Activated gamma-delta T cell (primary cell): ENCODE measurements around the gene SMARCAD1.
"Not testable (repeated sequence)": the region's sequence is repeated elsewhere in the genome, so short reads cannot be mapped to it uniquely, and the experiment has no call there.

Experiments used
- DNase-seq: peaks from one replicate; lab custom pipeline; 2025; lab: John Stamatoyannopoulos, UW

Gene SMARCAD1

GRCh38 chr4:94298725-94299252 is 91.1 kb downstream of the SMARCAD1 start:
- no peak for DNase-seq

GRCh38 chr4:94302191-94302590 is 94.5 kb downstream of the SMARCAD1 start:
- DNase-seq: no peak

- DNase-seq: no peak
These were observed 96.8 kb downstream of the SMARCAD1 start for GRCh38 chr4:94304365-94304971.

- DNase-seq: no peak
These were observed 98.0 kb downstream of the SMARCAD1 start for GRCh38 chr4:94305466-94306225.

- no peak for DNase-seq
These were observed 99.0 kb downstream of the SMARCAD1 start for GRCh38 chr4:94306713-94307112.

GRCh38 chr4:94307231-94307871 is 99.7 kb downstream of the SMARCAD1 start:
- no peak for DNase-seq

- DNase-seq: not testable (repeated sequence)
These were observed 112.3 kb downstream of the SMARCAD1 start for GRCh38 chr4:94319927-94320326.

- no peak for DNase-seq
These were observed 118.2 kb downstream of the SMARCAD1 start for GRCh38 chr4:94325835-94326234.

- DNase-seq: no peak
These were observed 122.3 kb downstream of the SMARCAD1 start for GRCh38 chr4:94329933-94330332.

- no peak for DNase-seq
These were observed 125.4 kb downstream of the SMARCAD1 start for GRCh38 chr4:94332983-94333590.

GRCh38 chr4:94333866-94334265 is 126.2 kb downstream of the SMARCAD1 start:
- DNase-seq: no peak

GRCh38 chr4:94334476-94334875 is 126.8 kb downstream of the SMARCAD1 start:
- DNase-seq: no peak

- no peak for DNase-seq
These were observed 127.3 kb downstream of the SMARCAD1 start for GRCh38 chr4:94334962-94335361.

GRCh38 chr4:94336303-94336702 is 128.6 kb downstream of the SMARCAD1 start:
- no peak for DNase-seq

GRCh38 chr4:94336791-94337190 is 129.1 kb downstream of the SMARCAD1 start:
- DNase-seq: not testable (repeated sequence)

GRCh38 chr4:94338681-94339351 is 131.2 kb downstream of the SMARCAD1 start:
- DNase-seq: no peak

GRCh38 chr4:94339779-94340178 is 132.1 kb downstream of the SMARCAD1 start:
- no peak for DNase-seq
